Activated naive CD4-positive, alpha-beta T cell (primary cell): ENCODE results near the gene INA.

Source experiments
- DNase-seq, 4 experiments: peaks; one replicate each; lab custom pipeline; 2025; lab: John Stamatoyannopoulos, UW

Gene INA

GRCh38 chr10:103273041-103273441, 3.9 kb upstream of the INA start:
- no peak for DNase-seq

GRCh38 chr10:103276251-103276895, 565 bp upstream of the INA start:
- DNase-seq = no peak

- no peak for DNase-seq
Measured at GRCh38 chr10:103277713-103278536, 987 bp downstream of the INA start.

- DNase-seq = no peak
Measured at GRCh38 chr10:103278537-103278823, 1.5 kb downstream of the INA start.

- peak in 3 of 4 experiments; percentile 10 to 24 (median 15) for DNase-seq
Measured at GRCh38 chr10:103278862-103279298, 1.9 kb downstream of the INA start.

- DNase-seq = no peak
Measured at GRCh38 chr10:103280031-103280430, 3.1 kb downstream of the INA start.

GRCh38 chr10:103280506-103280905, 3.6 kb downstream of the INA start:
- no peak for DNase-seq

- DNase-seq = no peak
Measured at GRCh38 chr10:103281753-103282152, 4.8 kb downstream of the INA start.

GRCh38 chr10:103282961-103283360, 6.0 kb downstream of the INA start:
- no peak for DNase-seq

GRCh38 chr10:103284170-103284569, 7.2 kb downstream of the INA start:
- DNase-seq = no peak

GRCh38 chr10:103287992-103288391, 11.1 kb downstream of the INA start:
- no peak for DNase-seq

GRCh38 chr10:103291588-103291987, 14.7 kb downstream of the INA start:
- DNase-seq = no peak

GRCh38 chr10:103295374-103296015, 18.6 kb downstream of the INA start:
- DNase-seq = no peak

- no peak for DNase-seq
Measured at GRCh38 chr10:103307594-103307993, 30.7 kb downstream of the INA start.

- DNase-seq = no peak
Measured at GRCh38 chr10:103310197-103310596, 33.3 kb downstream of the INA start.

- DNase-seq = no peak
Measured at GRCh38 chr10:103316087-103316486, 39.1 kb downstream of the INA start.

GRCh38 chr10:103327906-103328305, 51.0 kb downstream of the INA start:
- DNase-seq = no peak

GRCh38 chr10:103333934-103334520, 57.1 kb downstream of the INA start:
- DNase-seq = no peak

- DNase-seq = no peak
Measured at GRCh38 chr10:103334567-103334966, 57.6 kb downstream of the INA start.

GRCh38 chr10:103336370-103336769, 59.4 kb downstream of the INA start:
- DNase-seq = no peak
